Left ventricle myocardium inferior (tissue), 1 donor: ENCODE measurements around the gene SLC6A7. TPM values are rescaled to one million over a fixed set of nuclear protein-coding genes. Genes with fewer than 3 reads are reported as not detected.

Experiments used
- DNase-seq: peaks from one replicate; pipeline ENCODE4 v3.0.0-alpha.2; 2020
- H3K27ac ChIP-seq: fragments of 200-600 bp; replicated peaks from 2 replicates; pipeline ENCODE4 v1.8.0; 2021
- H3K27me3 ChIP-seq: fragments of 200-600 bp; 2 replicates; pipeline ENCODE4 v1.8.0; 2021; ENCODE audit warnings: low read depth
- H3K36me3 ChIP-seq: fragments of 200-600 bp; 2 replicates; pipeline ENCODE4 v1.8.0; 2021
- H3K4me1 ChIP-seq: fragments of 200-600 bp; 2 replicates; pipeline ENCODE4 v1.8.0; 2021
- H3K4me3 ChIP-seq: fragments of 200-600 bp; 2 replicates; pipeline ENCODE4 v1.8.0; 2021; ENCODE audit warnings: mild to moderate bottlenecking, moderate library complexity
- H3K9me3 ChIP-seq: fragments of 200-600 bp; replicated peaks from 2 replicates; pipeline ENCODE4 v1.8.0; 2021
- intact Hi-C: fragments of 100-400 bp; cut with micrococcal nuclease; formaldehyde crosslinking; loops from one replicate; pipeline ENCODE4 v1.11.0; 2022
- total RNA-seq: library from RNA; stranded (reverse); fragmentation: NEBNext Ultra II Directional; extraction: Animal tissue kit (Norgen Biotek cat#: 25700); gene quantifications from one replicate; pipeline ENCODE4 v1.2.1, GENCODE V29; 2021
- TF ChIP-seq, protein P1 (sequence below): fragments of 200-600 bp; IDR thresholded peaks from 2 replicates; pipeline ENCODE4 v1.8.0; 2021; ENCODE audit warnings: antibody characterized with exemption, mild to moderate bottlenecking, borderline replicate concordance
- donor health status: DM: no; HTN: yes; CAD: no; lungs with severe emphysema.

The SLC6A7 gene
- total RNA-seq, 1 donor from 2014 or later: not detected

DNA sequence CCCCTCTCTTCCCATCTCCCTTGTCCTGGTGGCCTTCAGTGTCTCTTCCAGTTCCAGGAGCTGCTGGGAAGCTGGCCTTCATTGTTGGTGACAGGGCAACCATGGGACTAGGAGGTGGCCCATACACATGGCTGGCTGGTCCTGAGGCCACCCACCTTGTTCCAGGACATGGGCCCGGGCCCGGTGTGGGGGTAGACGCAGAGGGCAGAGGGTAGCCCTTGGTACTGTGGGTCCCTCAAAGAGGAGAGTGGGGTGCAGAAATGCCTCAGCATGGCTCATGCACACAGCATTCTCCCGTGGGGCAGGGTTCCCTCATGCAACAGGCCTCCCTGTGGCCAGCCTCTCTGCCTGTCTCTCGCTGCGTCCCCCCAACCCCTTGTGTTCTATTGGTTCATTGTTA is 20.8 kb downstream of the SLC6A7 start:
- TF ChIP-seq, protein P1, sequence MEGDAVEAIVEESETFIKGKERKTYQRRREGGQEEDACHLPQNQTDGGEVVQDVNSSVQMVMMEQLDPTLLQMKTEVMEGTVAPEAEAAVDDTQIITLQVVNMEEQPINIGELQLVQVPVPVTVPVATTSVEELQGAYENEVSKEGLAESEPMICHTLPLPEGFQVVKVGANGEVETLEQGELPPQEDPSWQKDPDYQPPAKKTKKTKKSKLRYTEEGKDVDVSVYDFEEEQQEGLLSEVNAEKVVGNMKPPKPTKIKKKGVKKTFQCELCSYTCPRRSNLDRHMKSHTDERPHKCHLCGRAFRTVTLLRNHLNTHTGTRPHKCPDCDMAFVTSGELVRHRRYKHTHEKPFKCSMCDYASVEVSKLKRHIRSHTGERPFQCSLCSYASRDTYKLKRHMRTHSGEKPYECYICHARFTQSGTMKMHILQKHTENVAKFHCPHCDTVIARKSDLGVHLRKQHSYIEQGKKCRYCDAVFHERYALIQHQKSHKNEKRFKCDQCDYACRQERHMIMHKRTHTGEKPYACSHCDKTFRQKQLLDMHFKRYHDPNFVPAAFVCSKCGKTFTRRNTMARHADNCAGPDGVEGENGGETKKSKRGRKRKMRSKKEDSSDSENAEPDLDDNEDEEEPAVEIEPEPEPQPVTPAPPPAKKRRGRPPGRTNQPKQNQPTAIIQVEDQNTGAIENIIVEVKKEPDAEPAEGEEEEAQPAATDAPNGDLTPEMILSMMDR: no peak
- no peak overlapping the region for H3K4me3 ChIP-seq
- H3K9me3 ChIP-seq: no peaks in the 10 kb centered on the region
- H3K27ac ChIP-seq: no peak overlapping the region
- DNase-seq: no peak
- peaks cover 23% of the 10 kb centered on the region for H3K4me1 ChIP-seq
- no peaks in the 10 kb centered on the region for H3K27me3 ChIP-seq
- H3K36me3 ChIP-seq: no peaks in the 10 kb centered on the region
- intact Hi-C loops: loop anchor here (10.0 kb wide), 1 partner anchor 186 kb away; no protein-coding TSS in a partner anchor

- TF ChIP-seq, protein P1: no peak
- Histone ChIP-seq H3K27ac (no peak overlapping the region), H3K4me1 (peaks cover 31% of the 10 kb centered on the region), H3K36me3 (no peaks in the 10 kb centered on the region), H3K27me3 (no peaks in the 10 kb centered on the region), H3K9me3 (no peaks in the 10 kb centered on the region), H3K4me3 (no peak overlapping the region)
- intact Hi-C loops: loop anchor here (10.0 kb wide), 1 partner anchor 187 kb away; no protein-coding TSS in a partner anchor
- no peak for DNase-seq
Observed at GRCh38 chr5:150211156-150212030, 21.5 kb downstream of the SLC6A7 start.

- H3K4me1 ChIP-seq: peaks cover 42% of the 10 kb centered on the region
- TF ChIP-seq, protein P1: no peak
- H3K9me3 ChIP-seq: no peaks in the 10 kb centered on the region
- peak overlapping the region; percentile 51 for H3K27ac ChIP-seq
- H3K4me3 ChIP-seq: no peak overlapping the region
- intact Hi-C loops: loop anchor here (10.0 kb wide), 1 partner anchor 189 kb away; no protein-coding TSS in a partner anchor
- DNase-seq: no peak
- H3K36me3 ChIP-seq: no peaks in the 10 kb centered on the region
- peaks cover 4% of the 10 kb centered on the region for H3K27me3 ChIP-seq
Observed at GRCh38 chr5:150213530-150213929, 23.7 kb downstream of the SLC6A7 start.

- DNase-seq: peak; percentile 29
Observed at GRCh38 chr5:150214289-150214688, 24.4 kb downstream of the SLC6A7 start.

More at GRCh38 chr5:150214289-150214688, 24.4 kb downstream of the SLC6A7 start:
- peaks cover 42% of the 10 kb centered on the region for H3K4me1 ChIP-seq
- peak overlapping the region; percentile 51 for H3K27ac ChIP-seq
- H3K36me3 ChIP-seq: no peaks in the 10 kb centered on the region
- intact Hi-C loops: loop anchor here (10.0 kb wide), 1 partner anchor 189 kb away; no protein-coding TSS in a partner anchor
- H3K27me3 ChIP-seq: peaks cover 4% of the 10 kb centered on the region
- TF ChIP-seq, protein P1: peak; percentile 36
- H3K9me3 ChIP-seq: no peaks in the 10 kb centered on the region
- no peak overlapping the region for H3K4me3 ChIP-seq
